GM12872 (cell line): ENCODE measurements around the gene COL28A1.

Experiments used
- CTCF ChIP-seq: IDR thresholded peaks from 3 replicates; pipeline ENCODE4 v1.5.1; 2011; ENCODE audit warnings: low read depth, mild to moderate bottlenecking, low read length, moderate library complexity; ENCODE audit not compliant: insufficient read depth

COL28A1 gene

GRCh38 chr7:7533831-7534430 lies 1.7 kb downstream of the COL28A1 start:
- no peak for TF ChIP-seq CTCF

- no peak for TF ChIP-seq CTCF
These were observed 6.3 kb downstream of the COL28A1 start for GRCh38 chr7:7529328-7529727.

- no peak for TF ChIP-seq CTCF
These were observed 8.6 kb downstream of the COL28A1 start for GRCh38 chr7:7527047-7527446.

GRCh38 chr7:7526006-7526405 lies 9.7 kb downstream of the COL28A1 start:
- no peak for TF ChIP-seq CTCF

- TF ChIP-seq CTCF = no peak
These were observed 11.6 kb downstream of the COL28A1 start for GRCh38 chr7:7524121-7524520.

- TF ChIP-seq CTCF = no peak
These were observed 13.3 kb downstream of the COL28A1 start for GRCh38 chr7:7522421-7522820.

GRCh38 chr7:7521259-7521658 lies 14.4 kb downstream of the COL28A1 start:
- TF ChIP-seq CTCF = no peak
